Measurements from ENCODE around the gene RNF169. TPM values are rescaled to one million over a fixed set of nuclear protein-coding genes. Genes with fewer than 3 reads are reported as not detected.

RNF169 gene
- total RNA-seq, 1 donor from 2014 or later: 20.9 TPM

DNA sequence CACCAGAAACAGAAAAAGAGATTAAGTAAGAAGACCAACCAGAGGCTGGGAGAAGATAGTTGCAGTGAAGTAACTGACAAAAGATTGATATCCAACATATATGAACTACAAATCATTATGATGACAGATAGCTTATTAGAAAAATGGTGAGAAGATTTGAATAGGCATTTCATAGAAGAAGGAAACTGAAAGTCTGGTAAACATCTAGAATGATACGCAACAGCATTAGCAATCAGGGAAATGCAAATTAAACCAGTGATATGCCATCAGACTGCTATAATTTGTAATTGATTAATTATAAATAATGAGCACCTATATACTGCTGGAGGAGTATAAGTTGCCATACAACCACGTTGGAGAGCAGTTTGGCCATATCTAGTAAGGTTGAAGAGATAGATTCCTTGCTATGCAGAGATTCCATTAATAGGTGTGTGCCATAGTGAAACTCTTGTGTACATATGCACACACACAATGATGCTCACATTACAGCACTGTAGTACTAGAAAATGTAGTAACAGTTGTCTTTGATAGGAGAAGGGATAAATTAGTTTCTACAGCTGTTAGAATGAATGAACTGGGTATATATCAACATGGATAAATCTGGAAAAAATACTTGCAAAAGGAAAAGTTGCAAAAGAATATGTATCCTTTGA lies 20.5 kb downstream of the RNF169 start:
- intact Hi-C loops (cut with DNase I): no loop called here
- no peak overlapping the region for H3K4me3 ChIP-seq
- H3K27ac ChIP-seq: no peak overlapping the region
- no peak for DNase-seq (ENCODE audit: extremely low spot score in 2 of 2)
- H3K27me3 ChIP-seq: no peaks in the 10 kb centered on the region
- no peaks in the 10 kb centered on the region for H3K9me3 ChIP-seq
- TF ChIP-seq POLR2A (IDR thresholded peaks at IDR 0.05) (no peak), POLR2AphosphoS5 (IDR thresholded peaks at IDR 0.05; ENCODE audit: insufficient read depth in 1 of 2, low read depth in 1 of 2) (no peak)
- TF ChIP-seq, protein P1, sequence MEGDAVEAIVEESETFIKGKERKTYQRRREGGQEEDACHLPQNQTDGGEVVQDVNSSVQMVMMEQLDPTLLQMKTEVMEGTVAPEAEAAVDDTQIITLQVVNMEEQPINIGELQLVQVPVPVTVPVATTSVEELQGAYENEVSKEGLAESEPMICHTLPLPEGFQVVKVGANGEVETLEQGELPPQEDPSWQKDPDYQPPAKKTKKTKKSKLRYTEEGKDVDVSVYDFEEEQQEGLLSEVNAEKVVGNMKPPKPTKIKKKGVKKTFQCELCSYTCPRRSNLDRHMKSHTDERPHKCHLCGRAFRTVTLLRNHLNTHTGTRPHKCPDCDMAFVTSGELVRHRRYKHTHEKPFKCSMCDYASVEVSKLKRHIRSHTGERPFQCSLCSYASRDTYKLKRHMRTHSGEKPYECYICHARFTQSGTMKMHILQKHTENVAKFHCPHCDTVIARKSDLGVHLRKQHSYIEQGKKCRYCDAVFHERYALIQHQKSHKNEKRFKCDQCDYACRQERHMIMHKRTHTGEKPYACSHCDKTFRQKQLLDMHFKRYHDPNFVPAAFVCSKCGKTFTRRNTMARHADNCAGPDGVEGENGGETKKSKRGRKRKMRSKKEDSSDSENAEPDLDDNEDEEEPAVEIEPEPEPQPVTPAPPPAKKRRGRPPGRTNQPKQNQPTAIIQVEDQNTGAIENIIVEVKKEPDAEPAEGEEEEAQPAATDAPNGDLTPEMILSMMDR (IDR thresholded peaks at IDR 0.05): no peak
- no peaks in the 10 kb centered on the region for H3K36me3 ChIP-seq
- no peaks in the 10 kb centered on the region for H3K4me1 ChIP-seq

DNA sequence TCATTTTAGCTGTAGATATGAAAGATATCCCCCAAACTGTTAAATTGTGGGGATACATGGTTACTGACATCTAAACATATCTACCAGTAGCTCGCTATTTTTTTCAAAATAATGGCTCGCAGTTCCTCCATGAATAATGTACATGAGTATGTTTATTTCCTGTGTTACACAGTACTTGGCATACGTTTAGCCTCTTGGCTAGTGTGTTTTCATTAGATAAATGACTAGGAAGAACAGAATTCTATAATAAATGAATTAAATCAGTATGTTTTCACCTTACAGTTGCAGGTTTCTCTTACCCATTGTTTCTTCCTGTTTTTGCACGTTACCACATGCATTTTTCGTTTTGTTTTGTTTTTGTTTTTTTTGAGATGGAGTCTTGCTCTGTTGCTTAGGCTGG lies 21.8 kb downstream of the RNF169 start:
- intact Hi-C loops (cut with DNase I): no loop called here
- no peak overlapping the region for H3K27ac ChIP-seq
- H3K4me1 ChIP-seq: peaks cover 5% of the 10 kb centered on the region
- no peak for DNase-seq (ENCODE audit: extremely low spot score in 2 of 2)
- no peak overlapping the region for H3K4me3 ChIP-seq
- no peaks in the 10 kb centered on the region for H3K9me3 ChIP-seq
- no peaks in the 10 kb centered on the region for H3K27me3 ChIP-seq
- TF ChIP-seq, protein P1 (IDR thresholded peaks at IDR 0.05): no peak
- TF ChIP-seq POLR2A (IDR thresholded peaks at IDR 0.05): no peak
- TF ChIP-seq POLR2AphosphoS5 (IDR thresholded peaks at IDR 0.05; ENCODE audit: insufficient read depth in 1 of 2, low read depth in 1 of 2): no peak
- no peaks in the 10 kb centered on the region for H3K36me3 ChIP-seq

DNA sequence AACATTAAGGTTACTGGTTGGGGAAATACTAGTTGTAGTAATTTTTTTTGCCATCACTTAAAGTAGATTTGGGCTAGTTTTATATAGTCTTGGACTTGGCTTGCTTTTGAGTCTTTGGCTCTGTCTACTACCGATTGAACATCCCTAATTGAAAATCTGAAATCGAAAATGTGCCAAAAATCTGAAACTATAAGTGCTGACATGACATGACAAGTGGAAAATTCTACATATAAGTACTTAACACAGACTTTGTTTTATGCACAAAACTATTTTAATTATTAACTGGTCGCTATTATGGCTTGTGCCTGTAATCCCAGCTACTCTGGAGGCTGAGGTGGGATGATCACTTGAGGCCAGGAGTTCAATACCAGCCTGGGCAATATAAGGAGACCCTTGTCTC lies 22.5 kb downstream of the RNF169 start:
- Histone ChIP-seq H3K4me1 (peaks cover 5% of the 10 kb centered on the region), H3K27me3 (no peaks in the 10 kb centered on the region), H3K27ac (no peak overlapping the region)

DNA sequence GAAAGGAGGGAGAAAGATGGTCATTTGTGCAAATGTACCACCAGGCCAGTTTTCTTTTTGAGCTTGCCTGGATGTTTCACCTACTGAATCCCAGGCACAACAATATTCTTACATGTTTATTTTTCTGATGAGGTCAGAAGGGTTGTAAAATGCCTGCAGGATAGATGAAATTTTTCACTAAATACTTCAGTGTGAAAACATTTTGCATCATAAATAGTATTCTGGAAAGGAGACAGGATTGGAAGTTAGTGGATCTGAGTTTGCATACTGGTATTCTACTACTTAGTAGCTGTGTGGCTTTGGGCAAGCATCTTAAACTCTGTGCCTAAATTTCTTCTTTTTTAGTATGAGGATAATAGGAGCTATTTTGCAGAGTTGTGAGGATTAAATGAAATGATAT lies 24.8 kb downstream of the RNF169 start:
- H3K4me1 ChIP-seq: peaks cover 22% of the 10 kb centered on the region
- no peak for TF ChIP-seq POLR2A (IDR thresholded peaks at IDR 0.05)
- no peak for TF ChIP-seq POLR2AphosphoS5 (IDR thresholded peaks at IDR 0.05; ENCODE audit: insufficient read depth in 1 of 2, low read depth in 1 of 2)
- TF ChIP-seq, protein P1 (IDR thresholded peaks at IDR 0.05): no peak
- DNase-seq (ENCODE audit: extremely low spot score in 2 of 2): no peak
- no peak overlapping the region for H3K4me3 ChIP-seq
- intact Hi-C loops (cut with DNase I): no loop called here
- no peak overlapping the region for H3K27ac ChIP-seq
- H3K27me3 ChIP-seq: no peaks in the 10 kb centered on the region
- H3K9me3 ChIP-seq: no peaks in the 10 kb centered on the region
- no peaks in the 10 kb centered on the region for H3K36me3 ChIP-seq

More for the DNA sequence above, 22.5 kb downstream of the RNF169 start:
- no peaks in the 10 kb centered on the region for H3K9me3 ChIP-seq
- DNase-seq (ENCODE audit: extremely low spot score in 2 of 2): no peak
- H3K4me3 ChIP-seq: no peak overlapping the region
- intact Hi-C loops (cut with DNase I): no loop called here
- no peaks in the 10 kb centered on the region for H3K36me3 ChIP-seq
- TF ChIP-seq POLR2AphosphoS5 (IDR thresholded peaks at IDR 0.05; ENCODE audit: insufficient read depth in 1 of 2, low read depth in 1 of 2) (no peak), POLR2A (IDR thresholded peaks at IDR 0.05) (no peak)
- TF ChIP-seq, protein P1 (IDR thresholded peaks at IDR 0.05): no peak

DNA sequence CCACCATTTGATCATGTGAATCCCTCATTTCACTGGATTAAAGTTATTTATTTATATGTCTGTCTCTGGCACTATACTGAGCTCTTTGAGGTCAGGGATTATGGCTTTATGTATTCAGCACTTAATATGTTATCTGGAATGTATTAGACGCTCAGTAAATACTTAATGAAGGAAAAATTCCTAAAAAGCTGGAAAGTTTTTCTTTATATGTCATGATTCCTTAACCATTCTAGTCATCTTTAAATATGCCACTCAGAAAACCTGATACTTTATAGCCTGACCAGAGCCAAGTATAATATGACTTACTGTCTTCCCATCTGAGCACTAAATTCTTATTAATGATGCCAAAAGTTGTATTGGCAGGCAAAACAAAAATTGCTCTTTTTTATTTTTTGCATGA lies 27.1 kb downstream of the RNF169 start:
- intact Hi-C loops (cut with DNase I): no loop called here
- Histone ChIP-seq H3K4me1 (peaks cover 24% of the 10 kb centered on the region), H3K36me3 (no peaks in the 10 kb centered on the region), H3K27me3 (no peaks in the 10 kb centered on the region), H3K9me3 (no peaks in the 10 kb centered on the region), H3K27ac (no peak overlapping the region), H3K4me3 (no peak overlapping the region)
- no peak for DNase-seq (ENCODE audit: extremely low spot score in 2 of 2)
- TF ChIP-seq, protein P1 (IDR thresholded peaks at IDR 0.05): no peak
- no peak for TF ChIP-seq POLR2A (IDR thresholded peaks at IDR 0.05)
